ENCODE data around the gene TGFBR1. TPM values are rescaled to one million over a fixed set of nuclear protein-coding genes. Genes with fewer than 3 reads are reported as not detected.

The TGFBR1 gene
- total RNA-seq, 1 experiment from 2014 or later: 31.8 TPM

DNA sequence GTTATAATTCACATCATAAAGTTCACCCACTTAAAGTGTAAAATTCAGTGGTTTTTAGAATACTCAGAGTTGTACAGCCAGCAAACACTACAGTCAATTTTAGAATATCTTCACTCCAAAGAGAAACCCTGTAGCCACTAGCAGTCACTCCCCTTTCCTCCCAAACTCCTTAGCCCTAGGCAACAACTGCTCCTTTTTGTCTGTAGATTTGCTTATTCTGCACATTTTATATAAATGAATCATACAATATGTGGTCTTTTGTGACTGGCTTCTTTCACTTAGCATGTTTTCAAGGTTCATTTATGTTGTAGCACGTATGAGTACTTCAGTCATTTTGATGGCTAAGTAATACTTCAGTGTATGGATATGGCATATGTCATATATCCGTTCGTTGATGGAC is 38.7 kb downstream of the TGFBR1 start:
- Histone ChIP-seq H3K4me3 (ENCODE audit: low read depth, low read length) (no peak overlapping the region), H3K9me3 (no peaks in the 10 kb centered on the region), H3K36me3 (ENCODE audit: control insufficient read depth, insufficient read depth, low read length) (no peaks in the 10 kb centered on the region), H3K27me3 (replicated peaks; ENCODE audit: control insufficient read depth, insufficient read depth, low read length) (no peaks in the 10 kb centered on the region), H3K4me1 (no peaks in the 10 kb centered on the region)
- ChIA-PET POLR2A (no interaction called here), CTCF (no interaction called here)
- no TSS peak for BruUV-seq (replicated peaks)
- DNase-seq: no peak
- Mint-ChIP-seq H3K27ac (ENCODE audit: unreplicated experiment) (no peak overlapping the region), H3K4me3 (ENCODE audit: unreplicated experiment) (no peak overlapping the region), H3K27me3 (ENCODE audit: insufficient read depth, unreplicated experiment) (no peaks in the 10 kb centered on the region), H3K36me3 (ENCODE audit: insufficient read depth, unreplicated experiment) (peaks cover 15% of the 10 kb centered on the region), H3K4me1 (ENCODE audit: low read depth, unreplicated experiment) (peaks cover 12% of the 10 kb centered on the region), H3K9me3 (ENCODE audit: unreplicated experiment) (no peaks in the 10 kb centered on the region)
- intact Hi-C loops (cut with micrococcal nuclease; ENCODE audit: unreplicated experiment): loop anchor here (5.0 kb wide), 1 partner anchor 281 kb away; no protein-coding TSS in a partner anchor
- TF ChIP-seq, protein P1, sequence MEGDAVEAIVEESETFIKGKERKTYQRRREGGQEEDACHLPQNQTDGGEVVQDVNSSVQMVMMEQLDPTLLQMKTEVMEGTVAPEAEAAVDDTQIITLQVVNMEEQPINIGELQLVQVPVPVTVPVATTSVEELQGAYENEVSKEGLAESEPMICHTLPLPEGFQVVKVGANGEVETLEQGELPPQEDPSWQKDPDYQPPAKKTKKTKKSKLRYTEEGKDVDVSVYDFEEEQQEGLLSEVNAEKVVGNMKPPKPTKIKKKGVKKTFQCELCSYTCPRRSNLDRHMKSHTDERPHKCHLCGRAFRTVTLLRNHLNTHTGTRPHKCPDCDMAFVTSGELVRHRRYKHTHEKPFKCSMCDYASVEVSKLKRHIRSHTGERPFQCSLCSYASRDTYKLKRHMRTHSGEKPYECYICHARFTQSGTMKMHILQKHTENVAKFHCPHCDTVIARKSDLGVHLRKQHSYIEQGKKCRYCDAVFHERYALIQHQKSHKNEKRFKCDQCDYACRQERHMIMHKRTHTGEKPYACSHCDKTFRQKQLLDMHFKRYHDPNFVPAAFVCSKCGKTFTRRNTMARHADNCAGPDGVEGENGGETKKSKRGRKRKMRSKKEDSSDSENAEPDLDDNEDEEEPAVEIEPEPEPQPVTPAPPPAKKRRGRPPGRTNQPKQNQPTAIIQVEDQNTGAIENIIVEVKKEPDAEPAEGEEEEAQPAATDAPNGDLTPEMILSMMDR (IDR thresholded peaks at IDR 0.05; ENCODE audit: insufficient read depth in 1 of 2, low read depth in 1 of 2, low read length in 1 of 2, severe bottlenecking in 1 of 2, unreplicated experiment in 1 of 2): no peak

DNA sequence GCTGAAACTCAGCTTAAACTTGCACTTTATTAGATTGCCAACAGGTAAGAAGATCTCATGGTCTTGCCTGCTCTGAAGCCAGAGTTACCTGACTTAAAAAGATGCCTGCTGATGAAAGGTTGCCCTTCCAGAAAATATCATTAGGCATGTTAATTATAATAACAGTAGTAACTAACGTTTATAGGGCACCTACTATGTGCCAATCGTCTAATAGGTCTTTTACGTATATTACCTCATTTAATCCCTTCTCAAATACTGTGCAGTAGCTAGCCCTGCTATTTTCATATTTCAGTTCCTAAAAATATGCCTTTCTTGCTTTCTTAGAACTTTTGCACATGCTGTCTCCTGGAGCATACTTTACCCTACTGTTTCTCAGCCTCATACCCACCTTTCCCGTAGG is 40.1 kb downstream of the TGFBR1 start:
- DNase-seq: no peak
- Mint-ChIP-seq H3K27ac (ENCODE audit: unreplicated experiment) (no peak overlapping the region), H3K27me3 (ENCODE audit: insufficient read depth, unreplicated experiment) (no peaks in the 10 kb centered on the region), H3K4me1 (ENCODE audit: low read depth, unreplicated experiment) (peaks cover 12% of the 10 kb centered on the region), H3K9me3 (ENCODE audit: unreplicated experiment) (no peaks in the 10 kb centered on the region), H3K36me3 (ENCODE audit: insufficient read depth, unreplicated experiment) (peaks cover 11% of the 10 kb centered on the region), H3K4me3 (ENCODE audit: unreplicated experiment) (no peak overlapping the region)
- BruUV-seq (replicated peaks): no TSS peak
- Histone ChIP-seq H3K4me1 (no peaks in the 10 kb centered on the region), H3K36me3 (ENCODE audit: control insufficient read depth, insufficient read depth, low read length) (no peaks in the 10 kb centered on the region), H3K9me3 (no peaks in the 10 kb centered on the region), H3K27me3 (replicated peaks; ENCODE audit: control insufficient read depth, insufficient read depth, low read length) (no peaks in the 10 kb centered on the region), H3K4me3 (ENCODE audit: low read depth, low read length) (no peak overlapping the region)
- intact Hi-C loops (cut with micrococcal nuclease; ENCODE audit: unreplicated experiment): loop anchor here (5.0 kb wide), 1 partner anchor 283 kb away; no protein-coding TSS in a partner anchor
- TF ChIP-seq, protein P1 (IDR thresholded peaks at IDR 0.05; ENCODE audit: insufficient read depth in 1 of 2, low read depth in 1 of 2, low read length in 1 of 2, severe bottlenecking in 1 of 2, unreplicated experiment in 1 of 2): no peak
- ChIA-PET CTCF (no interaction called here), POLR2A (no interaction called here)

DNA sequence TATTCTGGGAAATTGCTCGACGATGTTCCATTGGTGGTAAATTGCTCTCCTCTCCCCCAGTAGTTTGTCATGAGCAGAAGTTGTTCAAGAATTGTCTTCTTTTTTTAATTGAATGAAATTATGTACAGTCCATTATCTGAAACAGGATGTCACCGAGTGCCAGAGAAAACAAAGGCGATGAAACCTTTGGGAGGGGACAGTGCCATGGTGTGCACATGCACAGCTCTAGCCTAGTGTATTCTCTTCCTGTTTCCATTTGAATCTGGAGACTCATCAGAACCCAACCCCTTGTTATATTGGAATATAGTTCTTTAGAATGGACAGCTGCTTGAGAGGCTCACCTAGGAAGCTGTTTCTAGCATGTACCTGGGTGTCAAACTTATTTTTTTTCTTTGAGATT is 41.7 kb downstream of the TGFBR1 start:
- no peak for DNase-seq
- H3K36me3 ChIP-seq (ENCODE audit: control insufficient read depth, insufficient read depth, low read length): no peaks in the 10 kb centered on the region
- ChIA-PET CTCF (no interaction called here), POLR2A (no interaction called here)
- H3K27me3 ChIP-seq (replicated peaks; ENCODE audit: control insufficient read depth, insufficient read depth, low read length): no peaks in the 10 kb centered on the region
- H3K4me1 ChIP-seq: no peaks in the 10 kb centered on the region
- intact Hi-C loops (cut with micrococcal nuclease; ENCODE audit: unreplicated experiment): no loop called here
- H3K4me3 Mint-ChIP-seq (ENCODE audit: unreplicated experiment): no peak overlapping the region
- no peaks in the 10 kb centered on the region for H3K9me3 ChIP-seq
- H3K27me3 Mint-ChIP-seq (ENCODE audit: insufficient read depth, unreplicated experiment): no peaks in the 10 kb centered on the region
- H3K4me1 Mint-ChIP-seq (ENCODE audit: low read depth, unreplicated experiment): peaks cover 6% of the 10 kb centered on the region
- H3K27ac Mint-ChIP-seq (ENCODE audit: unreplicated experiment): no peak overlapping the region
- TF ChIP-seq, protein P1 (IDR thresholded peaks at IDR 0.05; ENCODE audit: insufficient read depth in 1 of 2, low read depth in 1 of 2, low read length in 1 of 2, severe bottlenecking in 1 of 2, unreplicated experiment in 1 of 2): no peak
- H3K4me3 ChIP-seq (ENCODE audit: low read depth, low read length): no peak overlapping the region
- BruUV-seq (replicated peaks): no TSS peak
- H3K36me3 Mint-ChIP-seq (ENCODE audit: insufficient read depth, unreplicated experiment): peaks cover 6% of the 10 kb centered on the region
- H3K9me3 Mint-ChIP-seq (ENCODE audit: unreplicated experiment): no peaks in the 10 kb centered on the region
